Measurements from ENCODE around the gene PTDSS2.
A peak's percentile ranks its signal among the peaks of the same experiment; 100 is the strongest.

Gene PTDSS2

DNA sequence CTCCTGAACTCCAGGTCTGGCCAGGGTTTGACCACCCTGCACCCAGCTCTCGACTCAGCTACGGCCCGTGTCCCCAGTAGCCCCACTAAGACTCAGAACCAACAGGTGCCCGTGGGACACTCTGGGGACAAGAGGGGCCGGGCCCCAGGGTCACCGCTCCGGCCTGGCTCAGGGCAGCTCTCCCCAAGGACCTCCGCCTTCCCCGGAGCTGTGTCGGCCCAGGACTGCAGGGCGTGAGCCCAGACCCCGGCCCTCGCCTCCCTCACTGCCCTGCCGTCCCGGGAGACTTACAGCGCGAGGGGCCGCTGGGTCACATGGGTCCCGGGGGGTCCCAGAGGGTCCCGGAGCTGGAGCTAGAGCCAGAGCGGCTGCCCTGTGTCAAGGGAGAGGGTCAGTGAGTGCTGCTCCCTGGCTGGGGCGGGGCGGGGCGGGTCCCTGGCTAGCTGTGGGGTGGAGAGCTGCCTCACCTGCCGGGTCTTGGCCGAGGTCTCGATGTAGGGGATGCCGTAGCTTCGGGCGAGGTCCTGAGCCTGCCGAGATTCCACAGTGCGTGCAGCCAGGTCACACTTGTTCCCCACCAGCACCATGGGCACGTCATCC is 83.0 kb downstream of the PTDSS2 start:
- no peak for DNase-seq (ENCODE audit: low spot score)

DNA sequence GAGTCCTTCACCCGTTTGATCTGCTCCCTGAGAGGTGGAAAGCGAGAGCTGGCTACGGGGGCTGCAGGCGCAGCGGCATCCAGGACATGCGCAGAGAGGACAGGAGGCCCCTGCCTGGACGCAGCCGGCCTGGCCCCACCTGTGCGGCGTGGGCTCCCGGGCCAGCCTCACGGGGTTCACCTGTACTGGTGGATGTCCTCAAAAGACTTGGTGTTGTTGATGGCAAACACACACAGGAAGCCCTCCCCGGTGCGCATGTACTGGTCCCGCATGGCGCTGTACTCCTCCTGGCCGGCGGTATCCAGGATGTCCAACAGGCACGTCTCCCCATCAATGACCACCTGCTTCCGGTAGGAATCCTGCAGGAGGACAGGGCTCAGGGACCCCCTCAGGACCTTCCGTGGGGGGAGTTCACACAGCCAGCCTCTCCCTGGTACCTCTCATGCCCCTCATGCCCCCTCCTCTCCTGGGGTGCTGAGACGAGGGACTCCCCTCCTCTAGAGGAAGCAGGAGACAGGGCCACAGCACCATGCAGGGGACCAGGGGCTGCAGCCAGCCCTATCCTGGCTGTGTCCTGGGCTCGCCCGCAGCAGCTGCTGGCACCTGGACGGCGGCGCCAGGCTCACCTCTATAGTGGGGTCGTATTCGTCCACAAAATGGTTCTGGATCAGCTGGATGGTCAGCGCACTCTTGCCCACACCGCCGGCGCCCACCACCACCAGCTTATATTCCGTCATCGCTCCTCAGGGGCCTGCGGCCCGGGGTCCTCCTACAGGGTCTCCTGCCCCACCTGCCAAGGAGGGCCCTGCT is 83.7 kb downstream of the PTDSS2 start:
- no peak for DNase-seq (ENCODE audit: low spot score)

DNA sequence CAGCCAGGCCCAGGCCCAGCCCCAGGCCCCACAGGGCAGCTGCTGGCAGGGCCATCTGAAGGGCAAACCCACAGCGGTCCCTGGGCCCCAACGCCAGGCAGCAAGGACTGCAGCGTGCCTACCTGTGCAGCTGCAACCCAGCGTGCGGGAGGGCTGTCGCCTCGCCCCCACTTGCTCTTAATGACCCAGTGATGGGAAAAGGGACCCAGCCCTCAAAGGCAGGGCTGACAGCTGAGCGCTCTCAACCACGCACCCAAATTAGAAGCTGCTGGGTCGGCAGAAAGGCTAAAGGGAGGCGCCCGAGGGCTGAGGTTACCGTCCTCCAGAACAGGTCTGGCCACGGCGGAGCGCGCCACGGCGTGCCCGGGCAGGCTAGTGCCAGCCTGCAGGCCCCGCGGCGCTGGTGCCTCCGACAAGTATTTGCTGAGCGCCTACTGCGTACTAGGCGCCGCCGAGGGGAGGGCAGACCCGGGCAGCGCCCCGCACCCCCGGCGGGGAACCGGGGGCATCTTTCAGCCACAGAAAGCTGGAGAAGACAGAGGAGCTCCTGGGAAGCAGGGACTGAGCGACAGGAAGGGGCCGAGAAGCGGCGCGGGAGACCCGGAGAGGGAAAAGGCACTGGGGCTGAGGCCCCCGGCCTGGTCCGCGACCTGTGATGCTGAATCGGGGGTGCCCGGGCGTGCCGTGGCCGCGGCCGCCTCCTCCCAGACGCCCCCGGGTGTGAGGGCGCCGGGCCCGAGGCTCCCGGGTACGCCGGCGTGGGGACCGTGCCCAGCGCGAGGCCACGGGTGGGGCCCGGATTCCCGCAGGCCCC is 84.5 kb downstream of the PTDSS2 start:
- DNase-seq (ENCODE audit: low spot score), result no peak

DNA sequence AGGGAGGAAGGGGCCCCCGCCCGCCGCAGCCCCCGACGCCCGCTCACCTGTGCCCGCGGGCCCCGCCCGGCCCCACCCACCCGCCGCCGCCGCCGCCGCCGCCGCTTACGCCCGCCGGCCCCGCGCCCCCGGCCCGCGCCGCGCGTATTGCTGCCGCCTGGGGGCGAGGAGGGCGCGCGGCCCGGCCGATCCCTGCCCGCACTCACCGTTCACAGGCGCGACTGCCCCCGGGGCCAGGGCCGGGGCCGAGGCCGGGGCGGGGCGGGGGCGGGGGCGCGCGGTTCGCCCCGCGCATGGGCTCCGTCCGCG is 85.1 kb downstream of the PTDSS2 start:
- no peak for DNase-seq (ENCODE audit: low spot score)

DNA sequence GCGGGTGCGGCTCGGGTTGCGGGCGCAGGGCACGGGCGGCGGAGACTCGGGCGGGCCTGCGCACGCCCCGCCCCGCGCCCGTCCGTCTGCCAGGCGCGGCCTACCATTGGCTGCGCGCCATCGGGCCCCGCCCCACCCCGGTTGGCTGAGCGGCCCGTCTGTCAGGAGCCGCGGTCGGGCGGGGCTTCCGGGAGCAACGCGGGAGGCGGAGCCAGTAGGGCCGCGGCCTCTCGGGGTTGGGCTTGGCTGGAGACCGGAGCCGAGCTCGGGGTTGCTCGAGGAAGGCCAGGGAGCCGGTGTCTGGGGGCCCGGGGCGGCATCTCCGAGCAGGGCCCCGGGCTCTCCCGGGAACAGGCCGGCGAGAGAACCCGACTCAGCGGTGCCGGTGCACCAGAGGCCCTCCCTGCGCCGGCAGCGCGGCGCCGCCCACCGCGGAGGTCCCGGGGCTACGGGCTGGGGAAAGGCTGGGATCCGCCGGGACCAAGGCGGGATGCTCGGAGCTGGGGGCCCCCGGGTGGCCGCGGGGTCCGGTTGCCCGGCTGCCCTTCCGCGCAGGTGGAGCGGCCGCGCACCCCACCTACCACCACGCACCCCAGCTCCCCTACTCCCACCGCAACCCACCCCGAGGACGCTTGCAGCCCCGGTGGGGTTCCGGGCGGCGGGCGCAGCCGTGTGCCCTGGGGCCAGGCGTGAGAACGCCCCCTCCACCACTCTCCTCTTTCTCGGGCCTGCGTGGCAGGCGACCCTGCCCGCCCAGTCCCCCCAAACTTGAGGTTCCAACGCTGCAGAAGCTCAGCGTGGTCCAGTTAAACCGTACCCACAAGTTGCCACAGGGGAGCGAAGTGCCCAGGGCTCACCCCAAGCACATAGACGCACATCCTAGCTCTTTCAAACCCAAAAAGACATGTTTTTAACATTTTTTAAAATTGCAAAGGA is 85.7 kb downstream of the PTDSS2 start, which contains the start of gene HRAS:
Gene HRAS, minus strand, starts transcription at position 58 of the 936 bp plus-strand sequence.
- peak; percentile 99 for DNase-seq (ENCODE audit: low spot score)

DNA sequence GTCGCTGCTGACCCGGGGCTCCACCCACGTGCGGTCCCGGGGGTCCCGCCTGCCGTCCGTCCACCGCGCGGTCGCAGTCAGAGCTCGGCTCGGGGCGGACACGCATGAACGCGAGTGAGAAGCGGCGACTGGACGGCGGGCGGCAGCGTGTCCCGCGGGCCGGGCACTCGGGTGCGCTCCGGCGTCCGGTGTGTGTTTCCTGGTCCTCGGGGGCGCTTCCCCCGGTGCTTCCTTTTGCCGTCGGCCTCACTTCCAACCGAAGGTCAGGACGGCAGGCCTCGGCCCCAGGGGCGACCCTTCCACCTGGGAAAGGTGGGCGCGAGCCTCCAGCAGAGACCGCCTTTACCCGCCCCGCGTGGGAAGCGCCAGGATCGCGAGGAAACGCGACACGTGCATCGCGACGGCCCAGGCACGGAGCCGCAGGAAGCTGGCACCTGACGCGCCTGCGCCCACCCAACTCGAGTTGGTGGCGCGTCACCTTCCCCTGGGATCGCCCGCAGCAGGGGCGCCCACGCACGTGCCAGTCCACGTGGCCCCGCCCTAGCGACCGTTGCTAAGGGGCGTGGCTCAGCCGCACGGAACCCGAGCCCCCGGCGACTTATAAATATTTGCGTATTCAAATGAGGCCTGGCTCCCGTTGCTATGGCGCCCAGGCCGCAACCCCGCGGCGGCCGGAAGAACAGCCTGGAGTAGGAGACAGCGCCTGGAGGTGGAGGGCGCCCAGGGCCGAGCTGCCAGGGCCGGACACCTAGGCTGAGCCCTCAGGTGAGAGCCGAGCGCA is 87.0 kb downstream of the PTDSS2 start, which contains the start of gene LRRC56:
Gene LRRC56, plus strand, starts transcription at position 687 of the 781 bp plus-strand sequence. CDS start 3,158 bp downstream, outside the sequence.
- DNase-seq (ENCODE audit: low spot score), result peak; percentile 97

DNA sequence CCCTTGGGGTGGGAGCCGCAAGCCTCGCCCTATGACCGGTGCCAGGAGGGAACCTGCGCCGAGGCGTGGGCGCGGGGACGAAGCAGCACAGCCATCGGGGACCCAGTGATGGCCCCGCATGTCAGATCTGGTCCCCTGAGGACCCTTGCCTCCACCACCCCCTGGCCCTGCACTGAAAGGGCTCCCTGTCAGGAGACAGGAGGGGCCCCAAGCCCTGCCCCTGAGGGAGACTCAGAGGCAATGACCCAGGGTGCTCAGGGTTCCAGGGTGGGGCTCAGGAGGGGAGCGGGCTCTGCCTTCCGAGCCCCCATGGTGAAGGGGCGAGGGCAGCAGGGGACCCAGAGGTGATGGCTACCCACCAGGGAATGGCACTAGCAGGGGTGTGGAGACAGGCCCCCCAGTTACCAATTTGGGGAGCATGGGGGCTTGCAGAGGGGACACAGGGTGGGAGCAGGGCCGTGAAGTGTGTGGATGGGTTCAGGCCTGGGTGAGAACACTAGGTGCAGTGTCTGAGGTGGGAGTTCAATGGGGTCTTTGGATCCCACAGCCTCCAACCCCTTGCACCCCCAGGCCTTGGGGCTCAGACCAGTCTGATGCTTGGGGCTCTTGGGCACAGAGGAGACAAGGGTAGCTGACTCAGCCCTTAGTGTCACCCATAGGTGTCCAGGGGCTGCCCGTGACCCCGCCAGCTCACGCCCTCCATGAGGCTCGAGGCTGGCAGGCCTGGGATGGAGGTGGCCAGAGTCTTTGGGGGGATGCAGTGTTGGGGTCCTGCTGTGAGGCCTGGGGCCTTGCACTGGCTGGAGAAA is 87.7 kb downstream of the PTDSS2 start:
- DNase-seq (ENCODE audit: low spot score), result no peak

DNA sequence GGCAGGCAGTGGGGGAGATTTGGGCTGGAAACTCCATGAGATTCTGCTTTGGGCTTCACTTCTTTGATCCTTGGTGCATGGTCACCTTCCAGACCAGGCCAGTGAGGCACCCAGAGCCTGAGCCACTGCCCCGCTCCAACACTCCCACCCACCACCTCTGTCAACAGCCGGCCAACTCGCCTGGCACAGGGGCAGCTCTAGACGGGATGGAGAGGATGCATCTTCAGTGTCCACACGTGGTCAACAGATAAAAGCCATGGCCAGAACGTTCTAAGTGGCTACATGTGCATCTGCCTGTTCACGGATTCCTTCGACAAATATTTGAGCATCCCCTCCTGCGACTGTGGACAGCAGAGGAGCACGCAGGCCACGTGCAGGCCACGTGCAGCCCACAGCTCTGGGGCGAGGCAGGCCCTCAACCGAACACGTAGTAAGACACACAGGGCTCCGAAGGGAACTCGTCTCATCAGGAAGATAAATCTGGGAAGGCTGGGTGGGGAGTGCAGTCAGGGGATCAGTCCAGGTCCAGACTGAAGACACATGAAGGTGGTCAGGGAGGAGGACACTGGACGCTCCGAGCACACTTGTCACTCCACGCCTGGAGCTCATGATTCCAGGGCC is 88.5 kb downstream of the PTDSS2 start:
- no peak for DNase-seq (ENCODE audit: low spot score)

DNA sequence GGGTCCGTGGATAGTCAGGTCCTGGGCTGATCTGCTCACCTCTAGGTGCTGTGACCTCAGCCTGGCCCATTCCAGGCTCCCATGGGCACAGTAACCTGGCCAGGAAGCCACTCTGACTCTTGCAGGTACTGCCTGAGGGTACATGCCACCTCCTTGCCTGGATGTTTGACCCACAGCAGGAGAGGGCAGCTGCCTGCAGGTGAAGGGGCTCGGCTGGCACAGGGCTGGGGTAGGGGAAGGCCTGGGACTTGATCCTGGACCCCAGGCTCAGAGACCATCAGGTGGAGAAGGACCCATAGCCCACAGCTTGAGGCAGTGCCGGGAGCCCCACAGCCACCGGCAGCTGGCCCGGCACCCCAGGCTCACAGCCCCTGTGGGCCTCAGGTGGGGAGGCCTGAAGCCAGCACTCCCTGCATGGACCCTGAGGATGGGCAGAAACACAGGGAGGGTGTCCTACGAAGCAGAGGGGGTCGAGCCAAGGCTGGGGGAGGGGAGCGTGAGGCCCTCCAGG is 89.9 kb downstream of the PTDSS2 start:
- DNase-seq (ENCODE audit: low spot score), result no peak

All from HuH-7.5 (cell line).